ENCODE data around the gene TNF.

The TNF gene

DNA sequence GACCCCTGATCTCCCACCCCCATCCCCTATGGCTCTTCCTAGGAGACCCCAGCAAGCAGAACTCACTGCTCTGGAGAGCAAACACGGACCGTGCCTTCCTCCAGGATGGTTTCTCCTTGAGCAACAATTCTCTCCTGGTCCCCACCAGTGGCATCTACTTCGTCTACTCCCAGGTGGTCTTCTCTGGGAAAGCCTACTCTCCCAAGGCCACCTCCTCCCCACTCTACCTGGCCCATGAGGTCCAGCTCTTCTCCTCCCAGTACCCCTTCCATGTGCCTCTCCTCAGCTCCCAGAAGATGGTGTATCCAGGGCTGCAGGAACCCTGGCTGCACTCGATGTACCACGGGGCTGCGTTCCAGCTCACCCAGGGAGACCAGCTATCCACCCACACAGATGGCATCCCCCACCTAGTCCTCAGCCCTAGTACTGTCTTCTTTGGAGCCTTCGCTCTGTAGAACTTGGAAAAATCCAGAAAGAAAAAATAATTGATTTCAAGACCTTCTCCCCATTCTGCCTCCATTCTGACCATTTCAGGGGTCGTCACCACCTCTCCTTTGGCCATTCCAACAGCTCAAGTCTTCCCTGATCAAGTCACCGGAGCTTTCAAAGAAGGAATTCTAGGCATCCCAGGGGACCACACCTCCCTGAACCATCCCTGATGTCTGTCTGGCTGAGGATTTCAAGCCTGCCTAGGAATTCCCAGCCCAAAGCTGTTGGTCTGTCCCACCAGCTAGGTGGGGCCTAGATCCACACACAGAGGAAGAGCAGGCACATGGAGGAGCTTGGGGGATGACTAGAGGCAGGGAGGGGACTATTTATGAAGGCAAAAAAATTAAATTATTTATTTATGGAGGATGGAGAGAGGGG, 1.9 kb upstream of the TNF start:
- no peaks in the 10 kb centered on the region for H3K79me2 ChIP-seq (ENCODE audit: insufficient read depth, low read length)
- no peaks in the 10 kb centered on the region for H3K9me2 ChIP-seq (replicated peaks; ENCODE audit: low read depth, low read length)
- H3K4me3 ChIP-seq (ENCODE audit: low read length, poor library complexity, severe bottlenecking): no peak overlapping the region
- TF ChIP-seq EZH2phosphoT487 (IDR thresholded peaks at IDR 0.05; ENCODE audit: borderline replicate concordance): no peak
- TF ChIP-seq, protein P1, sequence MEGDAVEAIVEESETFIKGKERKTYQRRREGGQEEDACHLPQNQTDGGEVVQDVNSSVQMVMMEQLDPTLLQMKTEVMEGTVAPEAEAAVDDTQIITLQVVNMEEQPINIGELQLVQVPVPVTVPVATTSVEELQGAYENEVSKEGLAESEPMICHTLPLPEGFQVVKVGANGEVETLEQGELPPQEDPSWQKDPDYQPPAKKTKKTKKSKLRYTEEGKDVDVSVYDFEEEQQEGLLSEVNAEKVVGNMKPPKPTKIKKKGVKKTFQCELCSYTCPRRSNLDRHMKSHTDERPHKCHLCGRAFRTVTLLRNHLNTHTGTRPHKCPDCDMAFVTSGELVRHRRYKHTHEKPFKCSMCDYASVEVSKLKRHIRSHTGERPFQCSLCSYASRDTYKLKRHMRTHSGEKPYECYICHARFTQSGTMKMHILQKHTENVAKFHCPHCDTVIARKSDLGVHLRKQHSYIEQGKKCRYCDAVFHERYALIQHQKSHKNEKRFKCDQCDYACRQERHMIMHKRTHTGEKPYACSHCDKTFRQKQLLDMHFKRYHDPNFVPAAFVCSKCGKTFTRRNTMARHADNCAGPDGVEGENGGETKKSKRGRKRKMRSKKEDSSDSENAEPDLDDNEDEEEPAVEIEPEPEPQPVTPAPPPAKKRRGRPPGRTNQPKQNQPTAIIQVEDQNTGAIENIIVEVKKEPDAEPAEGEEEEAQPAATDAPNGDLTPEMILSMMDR (conservative IDR thresholded peaks at IDR 0.05; ENCODE audit: low read length): no peak
- no peaks in the 10 kb centered on the region for H3K36me3 ChIP-seq (ENCODE audit: insufficient read depth, low read length)
- no peaks in the 10 kb centered on the region for H3K9me3 ChIP-seq (ENCODE audit: insufficient read depth, low read depth, low read length)
- no peak overlapping the region for H2AFZ ChIP-seq (ENCODE audit: low read length)
- no peaks in the 10 kb centered on the region for H4K20me1 ChIP-seq (ENCODE audit: insufficient read depth, low read length, poor library complexity, severe bottlenecking)
- H3K4me1 ChIP-seq (ENCODE audit: insufficient read depth, low read length, poor library complexity, severe bottlenecking): peaks cover 80% of the 10 kb centered on the region
- no peaks in the 10 kb centered on the region for H3K27me3 ChIP-seq (ENCODE audit: insufficient read depth, low read length, poor library complexity, severe bottlenecking)
- H3K4me2 ChIP-seq (ENCODE audit: low read depth, low read length, poor library complexity, severe bottlenecking): no peak overlapping the region
- no peak overlapping the region for H3K9ac ChIP-seq (ENCODE audit: low read depth, low read length, poor library complexity, severe bottlenecking)
- no peaks in the 10 kb centered on the region for H3F3A ChIP-seq (ENCODE audit: low read depth)

DNA sequence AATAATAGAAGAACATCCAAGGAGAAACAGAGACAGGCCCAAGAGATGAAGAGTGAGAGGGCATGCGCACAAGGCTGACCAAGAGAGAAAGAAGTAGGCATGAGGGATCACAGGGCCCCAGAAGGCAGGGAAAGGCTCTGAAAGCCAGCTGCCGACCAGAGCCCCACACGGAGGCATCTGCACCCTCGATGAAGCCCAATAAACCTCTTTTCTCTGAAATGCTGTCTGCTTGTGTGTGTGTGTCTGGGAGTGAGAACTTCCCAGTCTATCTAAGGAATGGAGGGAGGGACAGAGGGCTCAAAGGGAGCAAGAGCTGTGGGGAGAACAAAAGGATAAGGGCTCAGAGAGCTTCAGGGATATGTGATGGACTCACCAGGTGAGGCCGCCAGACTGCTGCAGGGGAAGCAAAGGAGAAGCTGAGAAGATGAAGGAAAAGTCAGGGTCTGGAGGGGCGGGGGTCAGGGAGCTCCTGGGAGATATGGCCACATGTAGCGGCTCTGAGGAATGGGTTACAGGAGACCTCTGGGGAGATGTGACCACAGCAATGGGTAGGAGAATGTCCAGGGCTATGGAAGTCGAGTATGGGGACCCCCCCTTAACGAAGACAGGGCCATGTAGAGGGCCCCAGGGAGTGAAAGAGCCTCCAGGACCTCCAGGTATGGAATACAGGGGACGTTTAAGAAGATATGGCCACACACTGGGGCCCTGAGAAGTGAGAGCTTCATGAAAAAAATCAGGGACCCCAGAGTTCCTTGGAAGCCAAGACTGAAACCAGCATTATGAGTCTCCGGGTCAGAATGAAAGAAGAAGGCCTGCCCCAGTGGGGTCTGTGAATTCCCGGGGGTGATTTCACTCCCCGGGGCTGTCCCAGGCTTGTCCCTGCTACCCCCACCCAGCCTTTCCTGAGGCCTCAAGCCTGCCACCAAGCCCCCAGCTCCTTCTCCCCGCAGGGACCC, 981 bp upstream of the TNF start:
- H3K9ac ChIP-seq (ENCODE audit: low read depth, low read length, poor library complexity, severe bottlenecking): peak overlapping the region; percentile 11
- H3K4me1 ChIP-seq (ENCODE audit: insufficient read depth, low read length, poor library complexity, severe bottlenecking): peaks cover 71% of the 10 kb centered on the region
- H4K20me1 ChIP-seq (ENCODE audit: insufficient read depth, low read length, poor library complexity, severe bottlenecking): no peaks in the 10 kb centered on the region
- H3K4me3 ChIP-seq (ENCODE audit: low read length, poor library complexity, severe bottlenecking): no peak overlapping the region
- no peak overlapping the region for H2AFZ ChIP-seq (ENCODE audit: low read length)
- H3F3A ChIP-seq (ENCODE audit: low read depth): no peaks in the 10 kb centered on the region
- no peaks in the 10 kb centered on the region for H3K9me2 ChIP-seq (replicated peaks; ENCODE audit: low read depth, low read length)
- H3K79me2 ChIP-seq (ENCODE audit: insufficient read depth, low read length): no peaks in the 10 kb centered on the region
- TF ChIP-seq, protein P1 (conservative IDR thresholded peaks at IDR 0.05; ENCODE audit: low read length): peak; percentile 39; the same call in 1 of the 2 replicates
- no peak for TF ChIP-seq EZH2phosphoT487 (IDR thresholded peaks at IDR 0.05; ENCODE audit: borderline replicate concordance)
- no peaks in the 10 kb centered on the region for H3K9me3 ChIP-seq (ENCODE audit: insufficient read depth, low read depth, low read length)
- no peaks in the 10 kb centered on the region for H3K36me3 ChIP-seq (ENCODE audit: insufficient read depth, low read length)
- no peaks in the 10 kb centered on the region for H3K27me3 ChIP-seq (ENCODE audit: insufficient read depth, low read length, poor library complexity, severe bottlenecking)
- no peak overlapping the region for H3K4me2 ChIP-seq (ENCODE audit: low read depth, low read length, poor library complexity, severe bottlenecking)

- Histone ChIP-seq H3K4me3 (ENCODE audit: low read length, poor library complexity, severe bottlenecking) (peak overlapping the region; percentile 49), H3K9me3 (ENCODE audit: insufficient read depth, low read depth, low read length) (no peaks in the 10 kb centered on the region), H2AFZ (ENCODE audit: low read length) (no peak overlapping the region), H3K4me1 (ENCODE audit: insufficient read depth, low read length, poor library complexity, severe bottlenecking) (peaks cover 67% of the 10 kb centered on the region), H3K27me3 (ENCODE audit: insufficient read depth, low read length, poor library complexity, severe bottlenecking) (no peaks in the 10 kb centered on the region), H3K9me2 (replicated peaks; ENCODE audit: low read depth, low read length) (no peaks in the 10 kb centered on the region), H3K4me2 (ENCODE audit: low read depth, low read length, poor library complexity, severe bottlenecking) (peak overlapping the region; percentile 52), H3K36me3 (ENCODE audit: insufficient read depth, low read length) (no peaks in the 10 kb centered on the region), H3K79me2 (ENCODE audit: insufficient read depth, low read length) (peaks cover 2% of the 10 kb centered on the region), H3K9ac (ENCODE audit: low read depth, low read length, poor library complexity, severe bottlenecking) (peak overlapping the region; percentile 54), H3F3A (ENCODE audit: low read depth) (no peaks in the 10 kb centered on the region), H4K20me1 (ENCODE audit: insufficient read depth, low read length, poor library complexity, severe bottlenecking) (no peaks in the 10 kb centered on the region)
- TF ChIP-seq, protein P1 (conservative IDR thresholded peaks at IDR 0.05; ENCODE audit: low read length): no peak
- TF ChIP-seq EZH2phosphoT487 (IDR thresholded peaks at IDR 0.05; ENCODE audit: borderline replicate concordance): no peak
These were observed 754 bp downstream of the TNF start for GRCh38 chr6:31575952-31576685.

Data from Loucy (cell line).